Hepatocyte (in vitro differentiated cells): ENCODE measurements around the gene SKA3.

ENCODE experiments used
- EZH2 ChIP-seq: fragments of 200-600 bp; sonication (generic); IDR thresholded peaks from 2 replicates; pipeline ENCODE4 v1.6.1; 2016; ENCODE audit warnings: antibody characterized with exemption, mild to moderate bottlenecking, borderline replicate concordance
- EZH2phosphoT487 ChIP-seq: fragments of 200-600 bp; sonication (generic); IDR thresholded peaks from one replicate; pipeline ENCODE4 v1.6.1; 2018; ENCODE audit warnings: antibody characterized with exemption, mild to moderate bottlenecking, low read depth, moderate library complexity; ENCODE audit not compliant: unreplicated experiment, severe bottlenecking
- TF ChIP-seq, protein P1 (sequence below): fragments of 200-600 bp; sonication (generic); IDR thresholded peaks from 2 replicates; pipeline ENCODE4 v1.5.1; 2016; ENCODE audit warnings: antibody characterized with exemption, mild to moderate bottlenecking; ENCODE audit not compliant: poor library complexity

DNA sequence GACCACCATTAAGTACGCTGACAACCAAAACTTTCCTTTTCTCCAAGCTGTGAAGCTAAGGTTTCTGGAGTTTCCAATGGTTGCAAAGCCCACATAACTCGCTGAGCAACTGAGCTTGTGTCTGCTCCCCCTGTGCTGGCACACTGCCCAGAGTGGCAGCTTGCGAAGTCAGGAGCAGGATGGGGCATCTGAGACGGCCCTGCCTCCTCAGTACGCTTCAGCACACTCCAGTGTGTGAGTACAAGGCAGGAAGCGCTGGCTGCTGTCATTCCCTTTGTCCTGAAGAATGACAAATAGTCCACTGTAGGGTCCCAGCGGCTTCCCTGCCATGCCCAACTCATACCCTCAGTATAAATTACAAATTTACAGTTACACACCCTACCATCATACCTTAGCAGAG, 51.5 kb downstream of the SKA3 start:
- TF ChIP-seq, protein P1, sequence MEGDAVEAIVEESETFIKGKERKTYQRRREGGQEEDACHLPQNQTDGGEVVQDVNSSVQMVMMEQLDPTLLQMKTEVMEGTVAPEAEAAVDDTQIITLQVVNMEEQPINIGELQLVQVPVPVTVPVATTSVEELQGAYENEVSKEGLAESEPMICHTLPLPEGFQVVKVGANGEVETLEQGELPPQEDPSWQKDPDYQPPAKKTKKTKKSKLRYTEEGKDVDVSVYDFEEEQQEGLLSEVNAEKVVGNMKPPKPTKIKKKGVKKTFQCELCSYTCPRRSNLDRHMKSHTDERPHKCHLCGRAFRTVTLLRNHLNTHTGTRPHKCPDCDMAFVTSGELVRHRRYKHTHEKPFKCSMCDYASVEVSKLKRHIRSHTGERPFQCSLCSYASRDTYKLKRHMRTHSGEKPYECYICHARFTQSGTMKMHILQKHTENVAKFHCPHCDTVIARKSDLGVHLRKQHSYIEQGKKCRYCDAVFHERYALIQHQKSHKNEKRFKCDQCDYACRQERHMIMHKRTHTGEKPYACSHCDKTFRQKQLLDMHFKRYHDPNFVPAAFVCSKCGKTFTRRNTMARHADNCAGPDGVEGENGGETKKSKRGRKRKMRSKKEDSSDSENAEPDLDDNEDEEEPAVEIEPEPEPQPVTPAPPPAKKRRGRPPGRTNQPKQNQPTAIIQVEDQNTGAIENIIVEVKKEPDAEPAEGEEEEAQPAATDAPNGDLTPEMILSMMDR, result no peak
- no peak for TF ChIP-seq EZH2
- TF ChIP-seq EZH2phosphoT487, result no peak
